Ureter (tissue), 1 donor: Measurements from ENCODE around the gene GYPA. TPM values are rescaled to one million over a fixed set of nuclear protein-coding genes. Genes with fewer than 3 reads are reported as not detected.
"Not testable (repeated sequence)": the region's sequence is repeated elsewhere in the genome, so short reads cannot be mapped to it uniquely, and the experiment has no call there.

ENCODE experiments used
- DNase-seq: peaks from one replicate; pipeline ENCODE4 v3.0.0-alpha.2; 2020; ENCODE audit warnings: low spot score
- total RNA-seq: library from RNA; stranded (reverse); gene quantifications from one replicate; pipeline ENCODE4 v1.2.4, GENCODE V29; 2023
- donor health status: DM: yes; HTN: yes; CAD: no.

The GYPA gene
- total RNA-seq = not detected

DNA sequence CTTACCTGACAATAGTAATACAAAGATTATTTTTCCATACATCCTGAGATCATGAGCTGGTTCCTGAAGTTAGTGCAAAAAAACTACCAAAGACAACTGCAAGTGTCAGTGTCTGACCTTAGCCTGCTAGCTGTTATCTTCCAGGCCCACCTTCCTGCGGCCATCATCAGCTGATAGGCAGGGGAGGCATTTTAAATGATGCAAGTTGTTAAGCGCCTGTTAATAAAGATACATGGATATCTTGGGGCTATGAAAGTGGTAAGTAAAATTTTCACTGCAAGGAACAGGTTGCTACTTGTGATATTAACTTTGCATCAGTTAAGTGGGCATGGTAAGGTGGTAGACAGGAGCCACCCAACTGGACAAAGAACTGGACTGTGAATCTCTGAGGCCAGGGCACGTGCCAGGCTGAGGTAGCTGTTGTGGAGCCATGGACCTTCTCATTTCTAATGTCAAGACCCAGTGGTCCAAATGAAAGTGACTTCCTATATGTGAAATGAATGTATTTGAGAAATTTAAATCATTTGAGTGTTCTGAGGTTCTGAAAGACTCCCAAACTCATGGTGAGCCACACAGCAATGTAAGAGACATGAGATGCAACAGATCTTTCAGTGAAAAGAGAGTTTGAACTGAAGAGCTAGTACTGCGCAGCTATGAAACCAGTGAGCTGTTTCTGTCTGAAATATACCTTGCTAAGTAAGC lies at the start of gene GYPA:
GYPA (minus strand) TSS at position 125 of the 702 bp plus-strand sequence; CDS start at position 42, 83 bp downstream.
- DNase-seq = not testable (repeated sequence)

DNA sequence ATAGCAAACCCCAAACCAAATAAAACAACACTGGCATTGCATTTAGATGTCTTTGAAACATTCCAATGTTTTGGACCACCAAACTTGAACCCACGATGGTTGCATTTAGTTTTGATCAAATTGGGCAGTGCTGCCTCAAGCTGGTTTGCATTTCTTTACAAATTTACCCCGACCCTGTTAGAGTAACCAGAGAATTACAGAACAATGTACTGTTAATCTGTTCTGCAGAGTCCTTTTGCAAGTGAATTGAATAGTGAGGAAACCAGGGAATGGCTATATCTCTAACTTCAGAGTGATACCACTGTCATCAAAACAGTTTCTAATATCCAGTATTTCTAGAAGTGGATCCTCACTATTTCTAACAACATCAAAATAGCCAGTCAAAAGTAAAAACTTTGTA lies 49.5 kb upstream of the GYPA start:
- no peak for DNase-seq

DNA sequence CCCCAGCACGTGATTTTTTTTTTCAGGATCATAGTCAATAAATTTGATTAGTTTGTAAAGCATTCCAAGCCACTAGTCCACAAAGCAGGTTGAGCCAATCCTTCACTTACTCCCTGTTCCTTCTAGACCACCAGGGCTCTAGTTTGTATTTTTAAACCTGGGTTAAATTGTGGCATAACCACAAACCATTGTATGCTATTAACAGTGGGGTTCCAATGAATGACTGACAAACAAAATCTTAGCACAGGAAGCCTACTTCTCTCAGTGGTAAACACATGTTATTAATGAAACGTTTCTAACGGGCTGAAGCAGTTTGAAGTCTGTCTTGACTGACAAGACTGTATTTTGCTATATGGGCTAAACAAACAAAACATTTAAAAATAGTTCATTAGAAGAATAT lies 48.6 kb upstream of the GYPA start:
- no peak for DNase-seq

DNA sequence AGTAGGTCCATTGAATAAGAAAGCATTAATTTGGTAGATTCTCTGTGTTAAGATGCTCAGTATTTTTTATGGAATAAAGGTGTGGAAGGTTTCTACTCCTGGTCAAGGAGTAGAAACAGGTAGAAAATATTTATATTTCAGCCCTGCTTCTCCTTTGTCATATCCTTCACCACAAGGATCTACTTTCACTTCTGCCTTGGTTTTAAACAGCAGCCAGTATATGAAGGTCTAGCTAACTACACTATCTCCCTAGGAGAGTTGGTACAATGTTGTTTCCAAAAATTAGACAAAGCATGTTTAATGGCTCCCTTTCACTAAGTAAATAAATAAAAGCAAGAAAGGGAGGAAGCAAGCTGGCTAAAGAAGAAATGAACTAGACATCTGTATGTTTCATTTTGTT lies 44.6 kb upstream of the GYPA start:
- no peak for DNase-seq

DNA sequence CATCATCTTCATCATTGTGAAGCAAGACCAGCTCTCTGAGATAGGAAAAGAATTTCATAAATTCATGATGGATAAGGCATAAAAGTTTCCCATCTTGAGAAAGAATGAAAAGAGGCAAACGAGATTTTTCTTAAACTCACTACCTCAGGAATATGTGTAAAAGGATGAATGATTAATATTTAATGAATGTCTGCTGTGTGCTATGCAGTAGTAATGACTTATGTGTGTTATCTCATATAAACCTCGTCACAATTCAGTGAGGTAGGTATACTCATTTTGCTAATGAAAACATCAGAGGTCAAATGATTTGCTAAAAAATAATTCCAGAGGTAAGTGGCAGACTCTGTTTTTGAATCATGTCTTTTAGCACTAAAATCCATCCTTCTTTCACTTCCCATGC lies 42.6 kb upstream of the GYPA start:
- no peak for DNase-seq

DNA sequence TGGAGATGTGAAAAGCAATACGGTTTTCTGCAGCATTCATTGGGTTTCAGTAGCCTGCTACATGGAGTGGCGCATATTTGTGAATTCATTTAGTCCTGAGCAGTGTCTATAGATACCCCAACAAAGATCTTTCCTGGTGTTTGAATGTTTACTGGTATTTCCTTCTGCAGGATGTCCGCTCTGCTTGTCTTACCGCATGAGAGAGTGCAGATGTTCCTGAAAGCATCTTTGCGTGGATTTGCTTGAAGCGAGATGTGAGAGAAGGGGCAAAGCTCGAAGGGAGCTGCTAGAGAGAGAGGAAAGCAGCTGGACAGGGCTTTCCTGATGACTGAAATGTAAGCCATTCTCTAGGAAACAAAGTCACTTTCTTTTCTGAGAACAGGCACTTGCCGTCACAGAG lies 40.9 kb upstream of the GYPA start:
- DNase-seq = no peak

DNA sequence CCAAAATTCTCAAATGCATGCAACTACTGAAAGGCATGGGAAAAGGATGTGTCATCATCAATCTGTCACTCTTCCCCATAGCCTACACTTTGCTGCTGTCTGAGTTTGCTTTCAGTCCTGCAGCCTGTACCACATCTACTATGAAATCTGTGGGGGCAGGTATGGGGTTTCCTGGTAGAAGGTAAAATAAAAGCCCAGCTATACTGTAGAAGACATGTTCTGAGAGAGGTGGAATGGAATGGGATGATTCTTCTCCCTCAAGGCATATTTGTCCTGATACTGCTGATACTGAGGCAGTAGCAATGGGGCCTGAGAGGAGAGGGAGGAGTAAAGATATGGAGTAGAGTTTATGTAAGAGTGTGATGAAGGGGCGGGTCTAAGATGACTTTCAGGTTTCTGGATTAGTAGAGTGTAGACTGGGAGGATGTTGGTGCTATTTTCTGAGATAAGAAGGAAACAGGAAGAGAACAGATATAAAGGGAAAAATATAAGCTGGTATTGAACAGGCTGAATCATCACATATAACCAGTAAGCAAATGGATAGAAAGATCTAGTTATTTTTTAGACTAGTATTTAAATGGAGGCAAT lies 38.7 kb upstream of the GYPA start:
- DNase-seq = no peak

DNA sequence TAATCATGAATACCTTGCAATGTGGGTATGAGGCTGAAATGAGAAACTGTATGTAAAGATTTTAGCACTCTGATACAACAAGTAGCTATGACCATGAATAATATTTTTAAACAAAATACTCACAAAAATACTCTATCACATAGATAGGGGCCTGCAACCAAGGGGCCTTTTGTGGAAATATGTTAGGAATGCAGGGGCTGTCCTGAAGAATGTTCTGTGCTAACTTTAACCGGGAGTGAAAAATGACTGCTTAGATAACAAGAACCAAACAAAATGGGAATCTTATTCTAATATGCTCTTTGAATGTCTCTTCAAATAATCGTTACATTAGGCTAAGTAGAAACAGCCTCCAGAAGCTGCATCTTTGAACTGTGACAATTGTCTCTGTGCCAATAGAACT lies 37.9 kb upstream of the GYPA start:
- DNase-seq = no peak

DNA sequence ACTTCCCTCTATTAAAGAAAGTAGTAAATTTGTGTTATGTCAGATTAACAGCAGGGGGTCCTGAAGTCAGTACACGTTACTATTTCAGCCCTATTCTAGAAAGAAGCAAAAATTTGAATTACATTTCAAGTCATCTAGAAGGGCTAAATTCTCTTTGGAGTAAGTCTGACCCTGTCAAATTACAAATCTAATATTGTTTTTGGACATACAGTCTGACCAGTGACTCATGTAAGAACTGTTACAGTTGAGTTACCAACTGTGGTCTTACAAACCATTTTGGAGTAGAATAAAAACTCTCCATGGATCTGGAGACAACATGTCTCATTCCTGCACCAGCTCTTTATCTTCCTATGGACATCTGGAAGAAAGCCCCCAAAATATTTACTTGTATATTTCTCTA lies 36.0 kb upstream of the GYPA start:
- DNase-seq = no peak

DNA sequence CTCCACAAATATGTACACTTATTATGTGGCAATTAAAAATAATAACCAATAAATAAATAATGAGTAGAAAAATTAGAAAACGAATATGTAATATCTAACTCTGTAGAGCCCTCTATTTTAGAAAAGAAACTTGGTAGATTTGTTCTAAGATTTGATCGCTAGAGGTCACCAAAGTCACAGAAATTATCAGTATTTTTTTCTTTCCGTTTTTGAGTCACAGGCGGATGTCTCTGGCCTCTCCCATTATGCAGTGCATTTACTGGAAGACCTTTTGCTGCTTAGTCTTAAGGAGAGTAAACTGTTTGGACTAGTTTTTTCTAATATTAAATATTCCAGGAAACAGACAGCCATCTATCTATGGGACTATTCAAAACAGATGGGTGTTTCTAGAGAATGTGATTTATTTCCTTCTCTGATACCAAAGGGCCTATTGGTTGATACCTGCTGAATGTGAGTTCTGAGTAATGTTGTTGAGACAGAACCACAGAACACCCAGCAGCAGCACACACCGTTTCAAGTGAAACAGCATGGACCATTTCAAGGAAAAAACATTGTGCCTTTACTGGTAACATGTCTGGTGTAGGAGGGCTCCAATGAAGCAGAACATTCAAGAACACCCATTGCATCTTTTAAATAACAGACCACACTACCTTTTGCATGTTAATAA lies 34.0 kb upstream of the GYPA start:
- no peak for DNase-seq

DNA sequence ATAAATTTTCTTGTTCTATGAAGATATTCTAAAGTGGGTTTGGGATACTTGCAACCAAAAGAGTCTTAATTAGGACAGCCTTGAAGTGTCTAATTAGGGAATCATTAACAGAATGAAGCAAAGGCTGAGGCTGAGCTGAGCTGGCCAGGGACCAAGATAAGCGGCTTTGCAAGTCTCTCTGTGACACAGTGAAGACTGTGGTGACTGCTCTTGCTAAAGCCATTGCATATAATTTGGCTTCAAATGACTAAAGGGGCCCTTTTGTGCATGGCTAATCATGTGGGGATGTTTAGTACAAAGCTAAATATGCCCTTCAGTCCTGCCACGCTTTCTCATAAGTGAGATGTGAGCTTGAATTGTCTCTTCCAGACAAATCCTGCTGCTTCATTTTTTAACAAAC lies 31.2 kb upstream of the GYPA start:
- no peak for DNase-seq

DNA sequence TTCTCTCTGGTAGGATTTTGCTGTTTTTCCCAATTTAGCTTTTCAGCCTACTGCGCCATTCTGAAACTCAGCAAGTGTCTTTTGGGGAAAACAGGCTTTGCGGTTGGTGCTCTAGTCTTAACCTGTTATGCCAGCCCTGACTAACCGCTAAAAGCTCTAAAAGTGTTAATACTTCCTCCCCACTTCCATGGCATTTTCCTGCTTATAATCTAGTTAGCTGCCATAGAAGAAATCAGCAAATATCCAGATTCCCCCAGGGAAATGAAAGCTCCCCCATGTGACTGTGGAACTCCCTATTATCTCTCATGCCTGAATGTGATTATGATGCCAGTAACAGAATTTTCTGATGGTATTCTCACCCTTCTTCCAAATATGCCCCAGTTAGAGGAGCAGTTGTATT lies 28.7 kb upstream of the GYPA start:
- no peak for DNase-seq

DNA sequence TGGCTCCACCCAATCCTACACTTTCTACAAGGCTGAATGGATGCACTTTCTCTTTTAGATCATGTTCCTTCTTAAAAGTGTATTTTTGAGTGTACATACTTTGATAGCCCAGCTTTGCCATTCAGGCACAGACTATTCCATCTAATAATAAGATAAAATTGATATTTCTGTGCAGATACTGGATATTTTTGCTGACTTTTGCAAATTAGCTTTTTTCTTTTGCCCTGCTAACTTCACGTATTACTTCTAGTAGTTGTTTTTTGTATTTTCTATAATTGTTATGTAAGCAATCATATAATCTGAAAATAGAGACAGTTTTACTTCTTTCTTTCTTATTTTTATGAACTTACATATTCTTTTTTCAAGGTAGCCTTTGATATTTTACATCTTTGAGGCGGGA lies 13.5 kb upstream of the GYPA start:
- no peak for DNase-seq

DNA sequence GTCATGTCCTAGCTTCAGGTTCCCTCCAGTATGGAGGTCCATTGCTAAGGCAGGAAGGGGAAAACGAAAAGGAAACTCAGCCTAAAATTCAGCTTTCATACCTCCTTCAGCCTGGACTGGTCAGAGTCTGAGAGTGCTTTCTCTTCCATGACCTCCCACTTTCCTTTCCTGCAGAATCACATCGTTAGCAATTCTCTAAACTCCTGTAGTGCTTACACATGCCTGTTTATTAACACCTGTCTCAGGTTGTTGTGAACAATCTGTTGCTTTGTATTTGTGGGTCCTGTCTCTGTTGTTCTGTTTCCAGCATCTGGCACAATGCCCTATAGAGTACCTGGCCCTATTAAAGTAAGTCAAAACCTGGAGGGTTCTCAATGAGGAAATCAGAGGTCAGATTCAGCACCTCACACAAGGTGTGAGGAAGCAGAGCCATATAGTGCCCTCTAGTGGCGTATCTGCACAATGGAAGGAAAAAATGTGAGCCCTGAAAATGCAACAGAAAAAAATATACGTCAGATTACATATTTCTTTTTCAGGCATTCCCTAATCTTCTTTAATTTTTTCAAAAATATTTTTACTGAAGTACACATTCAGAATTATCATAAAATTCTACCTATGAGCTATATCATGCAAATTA lies 2.3 kb upstream of the GYPA start:
- not testable (repeated sequence) for DNase-seq

DNA sequence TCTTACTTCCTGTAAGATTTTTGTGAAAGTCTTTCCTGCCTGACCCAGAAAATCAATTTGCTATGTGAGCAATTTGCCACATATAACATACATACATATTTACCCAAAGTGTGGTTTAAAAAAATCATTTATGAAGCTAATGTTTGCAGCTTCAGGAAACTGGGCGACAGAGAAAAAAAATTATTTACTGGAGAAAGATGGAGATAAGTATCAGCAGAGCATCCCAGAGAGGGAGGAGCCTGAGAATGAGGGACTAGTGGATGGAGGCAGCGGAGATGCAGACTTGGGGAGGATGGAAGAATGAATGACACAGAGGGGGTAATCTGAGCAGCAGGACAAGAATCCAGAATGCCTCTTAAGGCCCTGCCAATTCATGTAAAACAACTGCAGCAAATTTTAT lies 975 bp upstream of the GYPA start:
- DNase-seq = no peak

DNA sequence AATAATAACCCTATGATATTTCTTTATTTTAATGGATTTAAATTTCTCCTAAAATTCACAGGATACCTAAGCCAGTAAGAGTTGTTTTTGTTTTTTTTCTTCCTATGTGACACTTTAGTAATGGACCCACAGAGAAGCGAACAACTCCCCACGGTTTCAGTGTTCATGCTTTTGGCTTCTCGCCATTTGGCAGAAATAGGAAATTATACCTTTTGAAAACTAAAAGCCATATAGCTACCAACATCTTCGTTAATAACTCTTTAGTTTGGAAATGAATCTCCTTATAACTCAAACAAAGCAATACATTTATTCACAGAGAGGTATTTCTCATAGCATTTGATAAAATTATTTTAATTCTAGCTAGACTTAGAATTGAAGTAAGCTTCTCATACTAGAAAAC lies 527 bp downstream of the GYPA start:
- DNase-seq = not testable (repeated sequence)

DNA sequence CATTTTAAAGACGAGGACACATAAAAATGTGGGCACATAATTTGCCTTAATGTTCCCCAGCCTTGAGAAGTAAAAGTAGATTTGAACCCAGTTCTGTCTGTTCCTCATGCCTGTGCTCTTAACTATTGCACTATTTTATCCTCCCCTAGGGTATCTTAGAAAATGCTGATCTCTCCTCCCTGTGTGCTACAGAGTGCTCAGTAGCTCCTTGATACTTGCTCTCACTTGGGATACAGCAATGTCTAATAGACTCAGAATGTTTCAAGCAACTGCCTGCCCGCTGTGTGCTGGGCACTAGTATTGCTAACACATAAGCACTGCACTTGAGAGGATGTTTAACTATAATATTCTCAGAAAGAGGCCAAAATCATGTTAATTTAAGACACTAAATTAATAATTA lies 971 bp downstream of the GYPA start:
- not testable (repeated sequence) for DNase-seq

DNA sequence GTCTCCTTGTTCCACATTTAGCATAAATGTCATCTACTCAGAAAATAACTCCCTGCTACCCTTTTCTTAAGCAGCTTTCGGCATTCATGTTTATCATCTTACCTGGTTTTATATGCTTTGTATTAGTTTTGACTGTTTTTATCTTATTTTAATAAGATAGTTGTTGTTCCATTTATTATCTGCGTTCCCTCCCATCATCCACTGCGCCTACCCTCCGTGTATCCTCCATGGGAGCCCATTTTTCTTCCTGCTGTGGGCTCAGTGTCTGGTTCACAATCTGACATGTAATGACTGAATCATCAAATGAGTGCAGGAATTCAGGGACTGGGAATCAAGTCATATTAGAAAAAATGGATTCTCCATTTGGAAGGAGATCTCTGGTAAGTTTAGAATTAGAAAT lies 2.3 kb downstream of the GYPA start:
- DNase-seq = not testable (repeated sequence)

DNA sequence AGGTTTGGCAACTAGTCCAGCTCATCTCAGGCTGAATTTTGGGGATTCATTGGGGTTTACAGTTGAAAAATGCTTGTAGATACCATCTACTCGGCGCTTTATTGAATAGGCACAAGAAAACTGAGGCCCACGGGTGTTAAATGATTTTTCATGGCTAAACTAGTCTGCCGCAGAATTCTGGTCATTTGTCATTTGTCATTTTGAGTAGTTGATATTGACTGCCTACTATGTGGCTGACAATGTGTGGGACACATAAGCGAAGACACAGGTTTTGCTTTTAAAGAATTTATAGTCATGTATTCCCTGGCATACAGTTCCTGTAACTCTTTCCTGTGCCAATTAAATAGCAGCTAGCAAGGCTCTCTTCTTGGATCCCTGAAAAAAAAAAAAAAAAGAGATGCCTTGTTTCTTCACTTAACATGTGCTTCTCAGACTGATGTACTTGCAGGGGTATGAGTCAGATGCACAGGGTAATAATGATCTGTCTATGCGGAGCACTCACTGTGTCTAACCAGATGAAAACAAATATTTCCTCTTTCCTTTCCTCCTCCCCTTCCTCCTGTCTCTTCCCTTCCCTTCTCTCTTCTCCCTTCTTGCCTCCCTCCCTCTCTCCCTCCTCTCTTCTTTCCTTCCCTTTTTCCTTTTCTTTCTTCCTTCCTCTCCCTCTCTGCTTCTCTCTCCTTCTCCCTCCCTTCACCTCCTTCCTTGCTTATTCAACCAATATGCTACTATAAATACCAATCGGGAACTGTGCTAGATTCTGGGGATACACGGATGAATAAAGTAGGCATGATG lies 3.2 kb downstream of the GYPA start:
- DNase-seq = not testable (repeated sequence)

DNA sequence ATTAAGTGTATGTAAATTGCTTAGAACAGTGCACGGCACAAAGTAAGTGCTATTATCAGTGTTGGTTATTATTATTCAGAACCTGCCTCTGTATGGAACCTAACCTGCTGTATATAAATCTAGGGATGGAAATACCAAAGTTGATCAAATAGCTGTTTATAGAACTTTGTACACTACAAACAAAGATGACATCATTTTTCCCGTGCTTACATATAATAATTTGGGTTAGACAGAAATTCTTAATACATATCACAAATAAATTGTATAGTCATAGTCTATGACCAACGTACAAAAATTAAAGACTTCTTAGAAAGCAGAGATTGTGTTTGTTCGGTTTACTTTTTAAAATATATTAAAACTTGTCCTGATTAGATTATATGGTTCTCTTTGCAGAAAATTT lies 4.3 kb downstream of the GYPA start:
- not testable (repeated sequence) for DNase-seq

DNA sequence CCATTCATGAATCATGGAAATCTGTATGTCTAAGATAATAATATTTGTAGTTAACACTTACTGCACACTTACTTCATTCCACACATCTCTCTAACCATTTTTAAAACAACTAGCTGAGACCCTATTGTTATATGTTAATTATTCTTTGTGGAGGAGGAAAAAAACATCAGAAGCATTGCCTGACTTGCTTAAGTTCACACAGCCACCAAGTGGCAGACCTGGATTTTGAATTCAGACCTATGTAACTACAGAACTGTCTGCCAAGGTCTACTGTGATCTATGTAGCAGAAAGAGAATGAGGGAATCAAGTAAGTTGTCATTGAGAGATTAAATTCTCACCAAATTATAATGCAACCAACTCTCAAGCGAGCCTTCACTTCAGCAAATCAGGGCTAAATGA lies 10.4 kb downstream of the GYPA start:
- DNase-seq = not testable (repeated sequence)

DNA sequence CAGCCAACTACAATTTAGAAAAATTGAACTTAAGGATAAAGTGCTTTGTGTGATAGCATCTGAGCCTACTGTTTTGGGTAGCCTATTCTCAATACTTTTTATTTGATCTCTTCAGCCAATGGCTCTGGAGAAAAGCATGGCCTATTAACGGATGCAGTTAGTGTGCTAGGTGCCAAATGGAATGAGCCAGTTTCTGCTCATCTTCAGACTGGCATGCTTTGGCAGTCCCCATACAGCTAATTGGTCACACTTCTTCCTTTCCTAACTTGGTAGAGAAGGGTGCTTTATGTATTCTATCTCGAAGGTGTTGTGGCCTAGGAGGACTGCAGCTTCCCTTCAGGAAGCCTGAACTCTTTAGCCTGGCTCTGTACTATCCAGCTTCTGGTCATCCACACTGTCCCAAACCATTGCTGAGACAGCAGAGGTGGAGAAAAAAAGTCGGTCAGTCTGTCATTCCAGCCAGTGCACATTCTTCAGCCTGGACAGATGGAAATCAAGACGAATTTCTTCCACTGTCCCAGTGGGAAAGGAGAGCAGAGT lies 11.1 kb downstream of the GYPA start:
- not testable (repeated sequence) for DNase-seq
